ENCODE data around the gene ANXA2R. TPM values are rescaled to one million over a fixed set of nuclear protein-coding genes. Genes with fewer than 3 reads are reported as not detected.
A peak's percentile ranks its signal among the peaks of the same experiment; 100 is the strongest.

The ANXA2R gene
- polyA plus RNA-seq, 1 donor from 2014 or later = not detected

- Histone ChIP-seq H2AFZ (ENCODE audit: low read depth, low read length) (no peak overlapping the region), H3K9me3 (ENCODE audit: low read length) (peaks cover 10% of the 10 kb centered on the region), H3K4me3 (ENCODE audit: low read length) (no peak overlapping the region), H4K20me1 (ENCODE audit: insufficient read depth) (no peaks in the 10 kb centered on the region), H3F3A (ENCODE audit: insufficient read depth, low read length, poor library complexity, severe bottlenecking) (no peaks in the 10 kb centered on the region), H3K36me3 (ENCODE audit: insufficient read depth, low read length) (no peaks in the 10 kb centered on the region), H3K9me2 (ENCODE audit: insufficient read depth, low read length) (no peaks in the 10 kb centered on the region), H3K79me2 (replicated peaks; ENCODE audit: insufficient read depth, low read length) (no peaks in the 10 kb centered on the region), H3K4me2 (ENCODE audit: low read length) (no peak overlapping the region), H3K27me3 (ENCODE audit: insufficient read depth, low read depth, low read length) (peaks cover 100% of the 10 kb centered on the region), H3K9ac (ENCODE audit: low read length) (no peak overlapping the region), H3K27ac (ENCODE audit: low read length) (no peak overlapping the region)
- no peak for TF ChIP-seq EZH2 (IDR thresholded peaks at IDR 0.05; ENCODE audit: borderline replicate concordance, insufficient read depth, low read length, poor library complexity, severe bottlenecking)
- peak; percentile 57 for TF ChIP-seq POLR2AphosphoS5 (IDR thresholded peaks at IDR 0.05)
- TF ChIP-seq EP300 (conservative IDR thresholded peaks at IDR 0.05; ENCODE audit: poor library complexity, severe bottlenecking) = no peak
- TF ChIP-seq CTCF (IDR thresholded peaks at IDR 0.05; ENCODE audit: poor library complexity, severe bottlenecking) = peak; percentile 78
- TF ChIP-seq RAD21 (conservative IDR thresholded peaks at IDR 0.05) = peak; percentile 52
- no peak for TF ChIP-seq REST (IDR thresholded peaks at IDR 0.05; ENCODE audit: borderline replicate concordance)
- no peak for TF ChIP-seq TAF1 (IDR thresholded peaks at IDR 0.05; ENCODE audit: low read depth)
- no peak for TF ChIP-seq MXI1 (conservative IDR thresholded peaks at IDR 0.05; ENCODE audit: poor library complexity, severe bottlenecking)
- TF ChIP-seq SMC3 (conservative IDR thresholded peaks at IDR 0.05; ENCODE audit: poor library complexity) = peak; percentile 45
Measured at GRCh38 chr5:42994555-42995359, 45.4 kb downstream of the ANXA2R start.

- Histone ChIP-seq H3K9me3 (ENCODE audit: low read length) (peaks cover 10% of the 10 kb centered on the region), H3F3A (ENCODE audit: insufficient read depth, low read length, poor library complexity, severe bottlenecking) (no peaks in the 10 kb centered on the region)
Measured at GRCh38 chr5:42994246-42994554, 45.9 kb downstream of the ANXA2R start.

More at GRCh38 chr5:42994246-42994554, 45.9 kb downstream of the ANXA2R start:
- H3K27ac ChIP-seq (ENCODE audit: low read length) = no peak overlapping the region
- no peaks in the 10 kb centered on the region for H3K36me3 ChIP-seq (ENCODE audit: insufficient read depth, low read length)
- no peak overlapping the region for H3K9ac ChIP-seq (ENCODE audit: low read length)
- no peak overlapping the region for H3K4me2 ChIP-seq (ENCODE audit: low read length)
- TF ChIP-seq EP300 (conservative IDR thresholded peaks at IDR 0.05; ENCODE audit: poor library complexity, severe bottlenecking) = no peak
- no peak for TF ChIP-seq MXI1 (conservative IDR thresholded peaks at IDR 0.05; ENCODE audit: poor library complexity, severe bottlenecking)
- no peak for TF ChIP-seq RAD21 (conservative IDR thresholded peaks at IDR 0.05)
- no peak for TF ChIP-seq POLR2AphosphoS5 (IDR thresholded peaks at IDR 0.05)
- TF ChIP-seq REST (IDR thresholded peaks at IDR 0.05; ENCODE audit: borderline replicate concordance) = no peak
- TF ChIP-seq SMC3 (conservative IDR thresholded peaks at IDR 0.05; ENCODE audit: poor library complexity) = no peak
- TF ChIP-seq CTCF (IDR thresholded peaks at IDR 0.05; ENCODE audit: poor library complexity, severe bottlenecking) = no peak
- no peak for TF ChIP-seq EZH2 (IDR thresholded peaks at IDR 0.05; ENCODE audit: borderline replicate concordance, insufficient read depth, low read length, poor library complexity, severe bottlenecking)
- no peak for TF ChIP-seq TAF1 (IDR thresholded peaks at IDR 0.05; ENCODE audit: low read depth)
- H3K27me3 ChIP-seq (ENCODE audit: insufficient read depth, low read depth, low read length) = peaks cover 95% of the 10 kb centered on the region
- H3K4me3 ChIP-seq (ENCODE audit: low read length) = no peak overlapping the region
- H3K79me2 ChIP-seq (replicated peaks; ENCODE audit: insufficient read depth, low read length) = no peaks in the 10 kb centered on the region
- H3K9me2 ChIP-seq (ENCODE audit: insufficient read depth, low read length) = no peaks in the 10 kb centered on the region
- H2AFZ ChIP-seq (ENCODE audit: low read depth, low read length) = no peak overlapping the region
- H4K20me1 ChIP-seq (ENCODE audit: insufficient read depth) = no peaks in the 10 kb centered on the region

Measured in neural cell (in vitro differentiated cells).